Activated CD8-positive, alpha-beta T cell treated with anti-CD3 and anti-CD28 coated beads for 36 hours (primary cell): ENCODE measurements around the gene DAAM1. TPM values are rescaled to one million over a fixed set of nuclear protein-coding genes. Genes with fewer than 3 reads are reported as not detected.

ENCODE experiments used
- ATAC-seq: fragments of 200-7000 bp; cut with Tn5 transposase; one replicate; pipeline ENCODE4 v1.10.0; 2021; ENCODE audit warnings: mild to moderate bottlenecking, moderate library complexity
- CTCF ChIA-PET: fragments of 350-600 bp; sonication (Branson Sonifier 250); formaldehyde crosslinking; loops from one replicate; lab custom pipeline; 2021; ENCODE audit warnings: antibody characterized with exemption; lab: Charles Lee
- POLR2A ChIA-PET: fragments of 350-600 bp; sonication (Branson Sonifier 250); formaldehyde crosslinking; loops from one replicate; lab custom pipeline; 2021; ENCODE audit warnings: antibody characterized with exemption; lab: Charles Lee
- DNase-seq: peaks from one replicate; pipeline ENCODE4 v3.0.0-alpha.2; 2020
- H3K27ac Mint-ChIP-seq: one replicate; pipeline ENCODE4 v1.8.0; 2021; ENCODE audit warnings: mild to moderate bottlenecking, mixed read lengths
- H3K27me3 Mint-ChIP-seq: one replicate; pipeline ENCODE4 v1.8.0; 2021; ENCODE audit warnings: mixed read lengths
- H3K36me3 Mint-ChIP-seq: one replicate; pipeline ENCODE4 v1.8.0; 2021; ENCODE audit warnings: low read depth, mixed read lengths
- H3K4me1 Mint-ChIP-seq: one replicate; pipeline ENCODE4 v1.8.0; 2021; ENCODE audit warnings: low read depth, mixed read lengths
- H3K4me3 Mint-ChIP-seq: one replicate; pipeline ENCODE4 v1.8.0; 2021; ENCODE audit warnings: mild to moderate bottlenecking, moderate library complexity, mixed read lengths
- H3K9me3 Mint-ChIP-seq: one replicate; pipeline ENCODE4 v1.8.0; 2021; ENCODE audit warnings: mixed read lengths
- CTCF ChIP-seq: fragments of 200-600 bp; IDR thresholded peaks from one replicate; pipeline ENCODE4 v1.8.0; 2022; ENCODE audit warnings: antibody characterized with exemption, mild to moderate bottlenecking
- intact Hi-C: fragments of 100-400 bp; cut with micrococcal nuclease; formaldehyde crosslinking; loops from one replicate; pipeline ENCODE4 v1.10.0; 2022
- total RNA-seq, 2 experiments: library from RNA; stranded (reverse); gene quantifications; one replicate each; pipeline ENCODE4 v1.2.3, GENCODE V29; 2021

Gene DAAM1
- total RNA-seq, 2 experiments from 2014 or later, result 7.2 to 9.9 TPM

- H3K27me3 Mint-ChIP-seq, result no peaks in the 10 kb centered on the region
- ATAC-seq (no peak), DNase-seq (no peak)
- POLR2A ChIA-PET, result interaction anchor here (1.1 kb wide), 1 partner anchor 79 kb away, joined by 3 read pairs; no protein-coding TSS in a partner anchor
- TF ChIP-seq CTCF, result no peak
- no peak overlapping the region for H3K27ac Mint-ChIP-seq
- CTCF ChIA-PET, result interaction anchor here (1.0 kb wide), 1 partner anchor 27 kb away, joined by 3 read pairs; the partner anchor contains the start of gene DAAM1
- H3K9me3 Mint-ChIP-seq, result no peaks in the 10 kb centered on the region
- H3K4me3 Mint-ChIP-seq, result no peak overlapping the region
- intact Hi-C loops, result no loop called here
- H3K36me3 Mint-ChIP-seq, result peaks cover 2% of the 10 kb centered on the region
- peaks cover 4% of the 10 kb centered on the region for H3K4me1 Mint-ChIP-seq
Observed at GRCh38 chr14:59215757-59216156, 27.3 kb downstream of the DAAM1 start.

- ChIA-PET POLR2A (no interaction called here), CTCF (no interaction called here)
- no peak for ATAC-seq
- H3K27ac Mint-ChIP-seq, result no peak overlapping the region
- no peaks in the 10 kb centered on the region for H3K9me3 Mint-ChIP-seq
- DNase-seq, result no peak
- TF ChIP-seq CTCF, result no peak
- H3K27me3 Mint-ChIP-seq, result no peaks in the 10 kb centered on the region
- no peaks in the 10 kb centered on the region for H3K4me1 Mint-ChIP-seq
- intact Hi-C loops, result no loop called here
- H3K4me3 Mint-ChIP-seq, result no peak overlapping the region
- peaks cover 2% of the 10 kb centered on the region for H3K36me3 Mint-ChIP-seq
Observed at GRCh38 chr14:59217011-59217410, 28.5 kb downstream of the DAAM1 start.

GRCh38 chr14:59221568-59221967 is 33.1 kb downstream of the DAAM1 start:
- intact Hi-C loops, result no loop called here
- peaks cover 2% of the 10 kb centered on the region for H3K36me3 Mint-ChIP-seq
- H3K4me1 Mint-ChIP-seq, result no peaks in the 10 kb centered on the region
- TF ChIP-seq CTCF, result no peak
- H3K27me3 Mint-ChIP-seq, result no peaks in the 10 kb centered on the region
- no peaks in the 10 kb centered on the region for H3K9me3 Mint-ChIP-seq
- no peak overlapping the region for H3K4me3 Mint-ChIP-seq
- DNase-seq, result no peak
- POLR2A ChIA-PET, result no interaction called here
- H3K27ac Mint-ChIP-seq, result no peak overlapping the region
- CTCF ChIA-PET, result no interaction called here
- ATAC-seq, result no peak

GRCh38 chr14:59224341-59224740 is 35.9 kb downstream of the DAAM1 start:
- ChIA-PET POLR2A (no interaction called here), CTCF (no interaction called here)
- H3K36me3 Mint-ChIP-seq, result peaks cover 2% of the 10 kb centered on the region
- no peaks in the 10 kb centered on the region for H3K9me3 Mint-ChIP-seq
- no peak overlapping the region for H3K27ac Mint-ChIP-seq
- H3K4me1 Mint-ChIP-seq, result peaks cover 12% of the 10 kb centered on the region
- no peak overlapping the region for H3K4me3 Mint-ChIP-seq
- no peak for TF ChIP-seq CTCF
- no peak for ATAC-seq
- DNase-seq, result no peak
- no peaks in the 10 kb centered on the region for H3K27me3 Mint-ChIP-seq
- intact Hi-C loops, result no loop called here

GRCh38 chr14:59225281-59225680 is 36.8 kb downstream of the DAAM1 start:
- TF ChIP-seq CTCF, result no peak
- CTCF ChIA-PET, result no interaction called here
- intact Hi-C loops, result no loop called here
- Mint-ChIP-seq H3K4me3 (no peak overlapping the region), H3K27ac (no peak overlapping the region), H3K9me3 (no peaks in the 10 kb centered on the region), H3K27me3 (no peaks in the 10 kb centered on the region), H3K36me3 (peaks cover 2% of the 10 kb centered on the region), H3K4me1 (peaks cover 20% of the 10 kb centered on the region)
- ATAC-seq (no peak), DNase-seq (no peak)
- POLR2A ChIA-PET, result no interaction called here
